HEK293 (cell line): ENCODE data around the gene OR52R1.

Experiments
- CTCF ChIA-PET: fragments of 350-600 bp; formaldehyde crosslinking; extraction: SDS; loops from one replicate; lab custom pipeline; 2021; ENCODE audit warnings: antibody characterized with exemption; lab: Yijun Ruan, JAX
- POLR2A ChIA-PET: fragments of 300-600 bp; formaldehyde crosslinking; extraction: SDS; loops from one replicate; lab custom pipeline; 2020; ENCODE audit warnings: antibody characterized with exemption, inconsistent platforms; lab: Yijun Ruan, JAX
- H3K27ac ChIP-seq: fragments of 200-500 bp; sonication (Bioruptor generic); 2 replicates; pipeline ENCODE4 v1.5.1; 2014; ENCODE audit warnings: low read depth, low read length, control low read depth, inconsistent platforms; ENCODE audit errors: extremely low read depth
- H3K36me3 ChIP-seq, 2 experiments: fragments of 200-500 bp in 1 of 2; sonication (Bioruptor generic) in 1 of 2; 1 replicate in 1 of 2; 2 replicates in 1 of 2; pipeline ENCODE4 v1.5.1; 2014 to 2017; ENCODE audit warnings: inconsistent platforms in 2 of 2, low read length in 2 of 2; ENCODE audit not compliant: control insufficient read depth in 2 of 2, insufficient read depth in 1 of 2
- H3K4me1 ChIP-seq: fragments of 200-500 bp; sonication (Bioruptor generic); 2 replicates; pipeline ENCODE4 v1.5.1; 2014; ENCODE audit warnings: mild to moderate bottlenecking, low read length, inconsistent platforms; ENCODE audit not compliant: control insufficient read depth, insufficient read depth
- H3K4me3 ChIP-seq: 2 replicates; pipeline ENCODE4 v1.5.1; 2011; ENCODE audit warnings: low read depth, mild to moderate bottlenecking, control low read depth, low read length, moderate library complexity
- H3K9me3 ChIP-seq: fragments of 200-500 bp; sonication (Bioruptor generic); 2 replicates; pipeline ENCODE4 v1.5.1; 2014; ENCODE audit warnings: low read depth, low read length, inconsistent platforms; ENCODE audit not compliant: control insufficient read depth, insufficient read depth
- GFI1B ChIP-seq: fragments of 450-650 bp; formaldehyde crosslinking; IDR thresholded peaks from 2 replicates; pipeline ENCODE4 v1.5.1; 2016; ENCODE audit warnings: missing biosample characterization, missing genetic modification characterization
- GLIS2 ChIP-seq: fragments of 450-650 bp; formaldehyde crosslinking; IDR thresholded peaks from 2 replicates; pipeline ENCODE4 v1.5.1; 2016; ENCODE audit warnings: missing biosample characterization, missing genetic modification characterization
- MZF1 ChIP-seq: fragments of 450-650 bp; formaldehyde crosslinking; IDR thresholded peaks from 2 replicates; pipeline ENCODE4 v1.5.1; 2017; ENCODE audit warnings: missing biosample characterization, missing genetic modification characterization, borderline replicate concordance
- ZBTB21 ChIP-seq: fragments of 450-650 bp; formaldehyde crosslinking; IDR thresholded peaks from 2 replicates; pipeline ENCODE4 v1.5.1; 2017; ENCODE audit warnings: missing biosample characterization, missing genetic modification characterization
- ZNF112 ChIP-seq: fragments of 450-650 bp; formaldehyde crosslinking; IDR thresholded peaks from 2 replicates; pipeline ENCODE4 v1.5.0; 2017; ENCODE audit warnings: missing biosample characterization, missing genetic modification characterization
- ZNF121 ChIP-seq: fragments of 450-650 bp; formaldehyde crosslinking; IDR thresholded peaks from 2 replicates; pipeline ENCODE4 v1.5.1; 2016; ENCODE audit warnings: missing biosample characterization, missing genetic modification characterization
- ZNF138 ChIP-seq: fragments of 450-650 bp; formaldehyde crosslinking; IDR thresholded peaks from 2 replicates; pipeline ENCODE4 v1.5.1; 2016; ENCODE audit warnings: missing biosample characterization, missing genetic modification characterization, borderline replicate concordance
- ZNF146 ChIP-seq: fragments of 450-650 bp; formaldehyde crosslinking; IDR thresholded peaks from 2 replicates; pipeline ENCODE4 v1.5.1; 2016; ENCODE audit warnings: missing biosample characterization, missing genetic modification characterization
- ZNF157 ChIP-seq: fragments of 450-650 bp; formaldehyde crosslinking; IDR thresholded peaks from 2 replicates; pipeline ENCODE4 v1.5.1; 2016; ENCODE audit warnings: missing biosample characterization, missing genetic modification characterization
- ZNF19 ChIP-seq: fragments of 450-650 bp; formaldehyde crosslinking; IDR thresholded peaks from 2 replicates; pipeline ENCODE4; 2016; ENCODE audit warnings: missing biosample characterization, missing genetic modification characterization, low read depth
- ZNF23 ChIP-seq: fragments of 450-650 bp; formaldehyde crosslinking; IDR thresholded peaks from 2 replicates; pipeline ENCODE4 v1.5.1; 2016; ENCODE audit warnings: missing biosample characterization, missing genetic modification characterization, borderline replicate concordance
- ZNF24 ChIP-seq: fragments of 450-650 bp; formaldehyde crosslinking; IDR thresholded peaks from 2 replicates; pipeline ENCODE4 v1.5.1; 2016; ENCODE audit warnings: missing biosample characterization, missing genetic modification characterization
- ZNF248 ChIP-seq: fragments of 450-650 bp; formaldehyde crosslinking; IDR thresholded peaks from 2 replicates; pipeline ENCODE4 v1.5.1; 2017; ENCODE audit warnings: missing biosample characterization, missing genetic modification characterization
- ZNF37A ChIP-seq: fragments of 450-650 bp; IDR thresholded peaks from 2 replicates; pipeline ENCODE4 v1.5.1; 2018; ENCODE audit warnings: missing biosample characterization, missing genetic modification characterization
- ZNF404 ChIP-seq: fragments of 450-650 bp; formaldehyde crosslinking; IDR thresholded peaks from 2 replicates; pipeline ENCODE4 v1.5.1; 2017; ENCODE audit warnings: missing biosample characterization, missing genetic modification characterization
- ZNF416 ChIP-seq: fragments of 450-650 bp; formaldehyde crosslinking; IDR thresholded peaks from 2 replicates; pipeline ENCODE4 v1.5.1; 2016; ENCODE audit warnings: missing biosample characterization, missing genetic modification characterization
- ZNF521 ChIP-seq: fragments of 450-650 bp; formaldehyde crosslinking; IDR thresholded peaks from 2 replicates; pipeline ENCODE4 v1.5.1; 2017; ENCODE audit warnings: missing biosample characterization, mild to moderate bottlenecking, missing genetic modification characterization
- ZNF549 ChIP-seq: fragments of 450-650 bp; IDR thresholded peaks from 2 replicates; pipeline ENCODE4 v1.5.1; 2018; ENCODE audit warnings: missing biosample characterization, missing genetic modification characterization, mild to moderate bottlenecking, inconsistent platforms, moderate library complexity
- ZNF629 ChIP-seq: fragments of 450-650 bp; formaldehyde crosslinking; IDR thresholded peaks from 2 replicates; pipeline ENCODE4 v1.5.1; 2017; ENCODE audit warnings: missing biosample characterization, missing genetic modification characterization
- ZNF791 ChIP-seq: fragments of 450-650 bp; formaldehyde crosslinking; IDR thresholded peaks from 2 replicates; pipeline ENCODE4 v1.5.1; 2016; ENCODE audit warnings: missing biosample characterization, missing genetic modification characterization
- ZXDB ChIP-seq: fragments of 450-650 bp; formaldehyde crosslinking; IDR thresholded peaks from 2 replicates; pipeline ENCODE4 v1.5.1; 2016; ENCODE audit warnings: missing biosample characterization, missing genetic modification characterization
- TF ChIP-seq, protein P1 (sequence below): fragments of 450-650 bp; formaldehyde crosslinking; IDR thresholded peaks from 2 replicates; pipeline ENCODE4 v1.5.1; 2017; ENCODE audit warnings: missing biosample characterization, missing genetic modification characterization
- TF ChIP-seq, protein P2 (sequence below): fragments of 450-650 bp; formaldehyde crosslinking; IDR thresholded peaks from 2 replicates; pipeline ENCODE4 v1.5.1; 2016; ENCODE audit warnings: missing biosample characterization, missing genetic modification characterization
- TF ChIP-seq, protein P3 (sequence below): fragments of 450-650 bp; formaldehyde crosslinking; IDR thresholded peaks from 2 replicates; pipeline ENCODE4 v1.5.1; 2016; ENCODE audit warnings: missing biosample characterization, missing genetic modification characterization
- TF ChIP-seq, protein P4 (sequence below): fragments of 450-650 bp; formaldehyde crosslinking; IDR thresholded peaks from 2 replicates; pipeline ENCODE4 v1.5.1; 2016; ENCODE audit warnings: missing biosample characterization, missing genetic modification characterization
- TF ChIP-seq, protein P5 (sequence below): fragments of 450-650 bp; formaldehyde crosslinking; IDR thresholded peaks from 2 replicates; pipeline ENCODE4 v1.5.1; 2016; ENCODE audit warnings: missing biosample characterization, missing genetic modification characterization
- TF ChIP-seq, protein P6 (sequence below): fragments of 450-650 bp; formaldehyde crosslinking; IDR thresholded peaks from 2 replicates; pipeline ENCODE4 v1.5.1; 2016; ENCODE audit warnings: missing biosample characterization, missing genetic modification characterization
- TF ChIP-seq, protein P7 (sequence below): fragments of 450-650 bp; formaldehyde crosslinking; IDR thresholded peaks from 2 replicates; pipeline ENCODE4 v1.5.1; 2017; ENCODE audit warnings: missing biosample characterization, missing genetic modification characterization

Gene OR52R1

DNA sequence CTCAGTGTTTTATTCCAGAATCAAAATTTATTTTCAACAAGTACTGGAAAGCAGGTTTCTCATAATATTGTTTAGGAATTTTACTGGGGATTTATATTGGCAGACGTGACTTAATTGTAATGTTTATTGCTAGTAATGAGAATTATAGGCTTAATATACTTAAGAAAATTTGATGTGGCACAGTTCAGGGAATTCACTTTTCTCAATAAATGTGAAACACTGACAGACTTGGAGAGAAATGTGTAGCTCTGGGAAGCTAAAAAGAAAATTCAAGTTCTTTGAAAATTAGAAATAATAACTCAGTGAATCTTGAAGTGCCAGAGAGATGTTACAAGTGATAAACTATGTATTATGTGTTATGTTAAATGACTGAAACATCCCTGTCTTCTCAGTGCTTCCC, 16.8 kb upstream of the OR52R1 start, which contains the start of gene OR51F2:
Gene OR51F2 (plus strand): TSS at position 301 of the 400 bp plus-strand sequence. CDS start 101 bp downstream, outside the sequence.
- TF ChIP-seq ZNF404 (no peak), GLIS2 (tag by site-specific recombination) (no peak), ZNF629 (no peak), ZNF121 (tag by site-specific recombination) (no peak), ZNF549 (tag by site-specific recombination) (no peak), MZF1 (tag by site-specific recombination) (no peak), ZNF37A (tag by site-specific recombination) (no peak), ZNF24 (tag by site-specific recombination) (no peak), ZNF23 (tag by site-specific recombination) (no peak), ZNF791 (tag by site-specific recombination) (no peak), ZXDB (tag by site-specific recombination) (no peak), ZNF157 (no peak), ZNF248 (tag by site-specific recombination) (no peak), ZNF416 (tag by site-specific recombination) (no peak), ZNF112 (tag by site-specific recombination) (no peak), GFI1B (tag by site-specific recombination) (no peak), ZNF521 (tag by site-specific recombination) (no peak)
- TF ChIP-seq, protein P1, sequence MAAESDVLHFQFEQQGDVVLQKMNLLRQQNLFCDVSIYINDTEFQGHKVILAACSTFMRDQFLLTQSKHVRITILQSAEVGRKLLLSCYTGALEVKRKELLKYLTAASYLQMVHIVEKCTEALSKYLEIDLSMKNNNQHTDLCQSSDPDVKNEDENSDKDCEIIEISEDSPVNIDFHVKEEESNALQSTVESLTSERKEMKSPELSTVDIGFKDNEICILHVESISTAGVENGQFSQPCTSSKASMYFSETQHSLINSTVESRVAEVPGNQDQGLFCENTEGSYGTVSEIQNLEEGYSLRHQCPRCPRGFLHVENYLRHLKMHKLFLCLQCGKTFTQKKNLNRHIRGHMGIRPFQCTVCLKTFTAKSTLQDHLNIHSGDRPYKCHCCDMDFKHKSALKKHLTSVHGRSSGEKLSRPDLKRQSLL, result no peak
- TF ChIP-seq, protein P2, sequence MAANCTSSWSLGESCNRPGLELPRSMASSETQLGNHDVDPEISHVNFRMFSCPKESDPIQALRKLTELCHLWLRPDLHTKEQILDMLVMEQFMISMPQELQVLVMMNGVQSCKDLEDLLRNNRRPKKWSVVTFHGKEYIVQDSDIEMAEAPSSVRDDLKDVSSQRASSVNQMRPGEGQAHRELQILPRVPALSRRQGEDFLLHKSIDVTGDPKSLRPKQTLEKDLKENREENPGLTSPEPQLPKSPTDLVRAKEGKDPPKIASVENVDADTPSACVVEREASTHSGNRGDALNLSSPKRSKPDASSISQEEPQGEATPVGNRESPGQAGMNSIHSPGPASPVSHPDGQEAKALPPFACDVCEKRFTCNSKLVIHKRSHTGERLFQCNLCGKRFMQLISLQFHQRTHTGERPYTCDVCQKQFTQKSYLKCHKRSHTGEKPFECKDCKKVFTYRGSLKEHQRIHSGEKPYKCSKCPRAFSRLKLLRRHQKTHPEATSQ, result no peak
- TF ChIP-seq, protein P3, sequence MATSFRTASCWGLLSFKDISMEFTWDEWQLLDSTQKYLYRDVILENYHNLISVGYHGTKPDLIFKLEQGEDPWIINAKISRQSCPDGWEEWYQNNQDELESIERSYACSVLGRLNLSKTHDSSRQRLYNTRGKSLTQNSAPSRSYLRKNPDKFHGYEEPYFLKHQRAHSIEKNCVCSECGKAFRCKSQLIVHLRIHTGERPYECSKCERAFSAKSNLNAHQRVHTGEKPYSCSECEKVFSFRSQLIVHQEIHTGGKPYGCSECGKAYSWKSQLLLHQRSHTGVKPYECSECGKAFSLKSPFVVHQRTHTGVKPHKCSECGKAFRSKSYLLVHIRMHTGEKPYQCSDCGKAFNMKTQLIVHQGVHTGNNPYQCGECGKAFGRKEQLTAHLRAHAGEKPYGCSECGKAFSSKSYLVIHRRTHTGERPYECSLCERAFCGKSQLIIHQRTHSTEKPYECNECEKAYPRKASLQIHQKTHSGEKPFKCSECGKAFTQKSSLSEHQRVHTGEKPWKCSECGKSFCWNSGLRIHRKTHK (tag by site-specific recombination), result no peak
- Histone ChIP-seq H3K36me3 (no peaks in the 10 kb centered on the region), H3K4me3 (no peak within 1 kb of the TSS), H3K9me3 (no peaks in the 10 kb centered on the region), H3K27ac (no peak within 1 kb of the TSS), H3K4me1 (no peaks in the 10 kb centered on the region)
- ChIA-PET POLR2A (no interaction called here), CTCF (interaction anchor here (1.2 kb wide), 1 partner anchor 195 kb away, joined by 4 read pairs; no protein-coding TSS in a partner anchor)

DNA sequence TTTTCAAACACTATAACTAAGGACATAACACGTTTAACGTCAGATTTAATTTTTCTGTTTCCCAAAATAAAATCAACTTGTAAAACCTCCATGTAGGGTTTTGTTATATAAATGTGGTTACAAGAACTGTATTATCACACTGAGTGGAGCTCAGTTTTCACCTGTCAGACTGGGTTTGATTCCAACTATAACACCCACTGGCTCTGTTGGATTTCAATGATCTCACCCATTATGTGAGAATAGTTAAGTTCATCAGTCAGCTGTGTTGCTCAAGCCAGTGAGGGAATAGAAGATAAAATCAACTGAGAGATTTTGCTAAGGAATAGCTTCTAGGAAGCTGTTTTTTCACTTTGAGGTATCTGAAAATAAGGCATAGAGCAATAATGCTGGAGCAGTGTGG, 5.1 kb upstream of the OR52R1 start:
- Histone ChIP-seq H3K36me3 (no peaks in the 10 kb centered on the region), H3K4me3 (no peak overlapping the region), H3K27ac (no peak overlapping the region), H3K4me1 (no peaks in the 10 kb centered on the region), H3K9me3 (no peaks in the 10 kb centered on the region)
- ChIA-PET POLR2A (interaction anchor here (0.9 kb wide), 1 partner anchor 26 kb away, joined by 3 read pairs; no protein-coding TSS in a partner anchor), CTCF (no interaction called here)
- TF ChIP-seq ZBTB21 (tag by site-specific recombination) (no peak), ZNF146 (tag by site-specific recombination) (no peak), ZNF138 (tag by site-specific recombination) (no peak), ZXDB (tag by site-specific recombination) (no peak), ZNF19 (tag by site-specific recombination) (no peak)
- TF ChIP-seq, protein P4, sequence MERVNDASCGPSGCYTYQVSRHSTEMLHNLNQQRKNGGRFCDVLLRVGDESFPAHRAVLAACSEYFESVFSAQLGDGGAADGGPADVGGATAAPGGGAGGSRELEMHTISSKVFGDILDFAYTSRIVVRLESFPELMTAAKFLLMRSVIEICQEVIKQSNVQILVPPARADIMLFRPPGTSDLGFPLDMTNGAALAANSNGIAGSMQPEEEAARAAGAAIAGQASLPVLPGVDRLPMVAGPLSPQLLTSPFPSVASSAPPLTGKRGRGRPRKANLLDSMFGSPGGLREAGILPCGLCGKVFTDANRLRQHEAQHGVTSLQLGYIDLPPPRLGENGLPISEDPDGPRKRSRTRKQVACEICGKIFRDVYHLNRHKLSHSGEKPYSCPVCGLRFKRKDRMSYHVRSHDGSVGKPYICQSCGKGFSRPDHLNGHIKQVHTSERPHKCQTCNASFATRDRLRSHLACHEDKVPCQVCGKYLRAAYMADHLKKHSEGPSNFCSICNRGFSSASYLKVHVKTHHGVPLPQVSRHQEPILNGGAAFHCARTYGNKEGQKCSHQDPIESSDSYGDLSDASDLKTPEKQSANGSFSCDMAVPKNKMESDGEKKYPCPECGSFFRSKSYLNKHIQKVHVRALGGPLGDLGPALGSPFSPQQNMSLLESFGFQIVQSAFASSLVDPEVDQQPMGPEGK (tag by site-specific recombination), result no peak
- TF ChIP-seq, protein P5, sequence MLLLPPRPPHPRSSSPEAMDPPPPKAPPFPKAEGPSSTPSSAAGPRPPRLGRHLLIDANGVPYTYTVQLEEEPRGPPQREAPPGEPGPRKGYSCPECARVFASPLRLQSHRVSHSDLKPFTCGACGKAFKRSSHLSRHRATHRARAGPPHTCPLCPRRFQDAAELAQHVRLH (tag by site-specific recombination), result no peak
- TF ChIP-seq, protein P6, sequence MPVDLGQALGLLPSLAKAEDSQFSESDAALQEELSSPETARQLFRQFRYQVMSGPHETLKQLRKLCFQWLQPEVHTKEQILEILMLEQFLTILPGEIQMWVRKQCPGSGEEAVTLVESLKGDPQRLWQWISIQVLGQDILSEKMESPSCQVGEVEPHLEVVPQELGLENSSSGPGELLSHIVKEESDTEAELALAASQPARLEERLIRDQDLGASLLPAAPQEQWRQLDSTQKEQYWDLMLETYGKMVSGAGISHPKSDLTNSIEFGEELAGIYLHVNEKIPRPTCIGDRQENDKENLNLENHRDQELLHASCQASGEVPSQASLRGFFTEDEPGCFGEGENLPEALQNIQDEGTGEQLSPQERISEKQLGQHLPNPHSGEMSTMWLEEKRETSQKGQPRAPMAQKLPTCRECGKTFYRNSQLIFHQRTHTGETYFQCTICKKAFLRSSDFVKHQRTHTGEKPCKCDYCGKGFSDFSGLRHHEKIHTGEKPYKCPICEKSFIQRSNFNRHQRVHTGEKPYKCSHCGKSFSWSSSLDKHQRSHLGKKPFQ (tag by site-specific recombination), result no peak
- TF ChIP-seq, protein P7, sequence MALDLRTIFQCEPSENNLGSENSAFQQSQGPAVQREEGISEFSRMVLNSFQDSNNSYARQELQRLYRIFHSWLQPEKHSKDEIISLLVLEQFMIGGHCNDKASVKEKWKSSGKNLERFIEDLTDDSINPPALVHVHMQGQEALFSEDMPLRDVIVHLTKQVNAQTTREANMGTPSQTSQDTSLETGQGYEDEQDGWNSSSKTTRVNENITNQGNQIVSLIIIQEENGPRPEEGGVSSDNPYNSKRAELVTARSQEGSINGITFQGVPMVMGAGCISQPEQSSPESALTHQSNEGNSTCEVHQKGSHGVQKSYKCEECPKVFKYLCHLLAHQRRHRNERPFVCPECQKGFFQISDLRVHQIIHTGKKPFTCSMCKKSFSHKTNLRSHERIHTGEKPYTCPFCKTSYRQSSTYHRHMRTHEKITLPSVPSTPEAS (tag by site-specific recombination), result no peak
